NT2/D1 (cell line): ENCODE results near the gene REN.

Experiments
- YY1 ChIP-seq: IDR thresholded peaks from 2 replicates; pipeline ENCODE4 v1.6.1; 2011; ENCODE audit not compliant: insufficient read length, insufficient read depth
- ZNF274 ChIP-seq: IDR thresholded peaks from 2 replicates; pipeline ENCODE4 v1.6.1; 2011; ENCODE audit warnings: mild to moderate bottlenecking, low read depth, low read length

DNA sequence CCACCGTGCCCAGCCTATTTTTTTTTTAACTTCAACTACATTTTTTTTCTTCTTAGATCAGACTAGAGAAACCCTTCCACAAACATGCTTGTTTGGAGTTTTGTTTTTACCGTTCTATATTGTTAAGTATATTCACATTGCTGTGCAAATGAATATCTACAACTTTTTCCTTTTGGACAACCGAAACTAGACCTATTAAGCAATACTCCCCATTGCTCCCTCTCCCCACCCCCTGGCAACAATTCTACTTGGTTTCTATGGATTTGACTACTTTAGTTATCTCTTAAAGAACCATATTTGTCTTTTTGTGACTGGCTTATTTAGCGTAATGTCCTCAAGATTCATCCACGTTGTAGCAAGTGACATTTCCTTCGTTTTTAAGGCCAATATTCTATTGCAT lies 33.4 kb downstream of the REN start:
- TF ChIP-seq ZNF274, result no peak
- TF ChIP-seq YY1, result no peak
